Measurements from ENCODE around the gene SPATA31C1. TPM values are rescaled to one million over a fixed set of nuclear protein-coding genes. Genes with fewer than 3 reads are reported as not detected.

The SPATA31C1 gene
- total and polyA plus RNA-seq, 2 of the 8 experiments (the other 6 are each of a cell fraction or from before 2014, with no cell fraction given) = 0.15 TPM; not detected in 1

GRCh38 chr9:87868635-87869034 lies 49.1 kb upstream of the SPATA31C1 start (continued):
- TF ChIP-seq, protein P1, sequence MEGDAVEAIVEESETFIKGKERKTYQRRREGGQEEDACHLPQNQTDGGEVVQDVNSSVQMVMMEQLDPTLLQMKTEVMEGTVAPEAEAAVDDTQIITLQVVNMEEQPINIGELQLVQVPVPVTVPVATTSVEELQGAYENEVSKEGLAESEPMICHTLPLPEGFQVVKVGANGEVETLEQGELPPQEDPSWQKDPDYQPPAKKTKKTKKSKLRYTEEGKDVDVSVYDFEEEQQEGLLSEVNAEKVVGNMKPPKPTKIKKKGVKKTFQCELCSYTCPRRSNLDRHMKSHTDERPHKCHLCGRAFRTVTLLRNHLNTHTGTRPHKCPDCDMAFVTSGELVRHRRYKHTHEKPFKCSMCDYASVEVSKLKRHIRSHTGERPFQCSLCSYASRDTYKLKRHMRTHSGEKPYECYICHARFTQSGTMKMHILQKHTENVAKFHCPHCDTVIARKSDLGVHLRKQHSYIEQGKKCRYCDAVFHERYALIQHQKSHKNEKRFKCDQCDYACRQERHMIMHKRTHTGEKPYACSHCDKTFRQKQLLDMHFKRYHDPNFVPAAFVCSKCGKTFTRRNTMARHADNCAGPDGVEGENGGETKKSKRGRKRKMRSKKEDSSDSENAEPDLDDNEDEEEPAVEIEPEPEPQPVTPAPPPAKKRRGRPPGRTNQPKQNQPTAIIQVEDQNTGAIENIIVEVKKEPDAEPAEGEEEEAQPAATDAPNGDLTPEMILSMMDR (IDR thresholded peaks at IDR 0.05; ENCODE audit: control extremely low read depth in 1 of 3, insufficient read depth in 1 of 3, low read depth in 1 of 3, low read length in 3 of 3) = no peak
